CD1c-positive myeloid dendritic cell (primary cell): Measurements from ENCODE around the gene TTLL9.
A peak's percentile ranks its signal among the peaks of the same experiment; 100 is the strongest.

Source experiments
- DNase-seq: peaks from one replicate; pipeline ENCODE4 v3.0.0-alpha.2; 2016; ENCODE audit errors: extremely low spot score

TTLL9 gene

GRCh38 chr20:31857861-31858759, 12.3 kb upstream of the TTLL9 start:
- no peak for DNase-seq

- no peak for DNase-seq
Measured at GRCh38 chr20:31858760-31859083, 11.7 kb upstream of the TTLL9 start.

- DNase-seq = no peak
Measured at GRCh38 chr20:31859266-31859997, 11.0 kb upstream of the TTLL9 start.

GRCh38 chr20:31859998-31860380, 10.4 kb upstream of the TTLL9 start:
- DNase-seq = no peak

GRCh38 chr20:31860390-31861134, 9.9 kb upstream of the TTLL9 start:
- DNase-seq = no peak

GRCh38 chr20:31861135-31861384, 9.4 kb upstream of the TTLL9 start:
- no peak for DNase-seq

GRCh38 chr20:31861385-31862156, 8.9 kb upstream of the TTLL9 start:
- peak; percentile 75 for DNase-seq

- no peak for DNase-seq
Measured at GRCh38 chr20:31862157-31862470, 8.3 kb upstream of the TTLL9 start.

- no peak for DNase-seq
Measured at GRCh38 chr20:31862506-31862905, 7.9 kb upstream of the TTLL9 start.

- DNase-seq = no peak
Measured at GRCh38 chr20:31863296-31864085, 6.9 kb upstream of the TTLL9 start.

GRCh38 chr20:31864521-31865400, 5.7 kb upstream of the TTLL9 start:
- no peak for DNase-seq

GRCh38 chr20:31866221-31866620, 4.2 kb upstream of the TTLL9 start:
- no peak for DNase-seq

GRCh38 chr20:31868853-31869672, 1.4 kb upstream of the TTLL9 start:
- no peak for DNase-seq

- DNase-seq = no peak
Measured at GRCh38 chr20:31869673-31869941, 827 bp upstream of the TTLL9 start.

- no peak for DNase-seq
Measured at GRCh38 chr20:31870726-31871617, 538 bp downstream of the TTLL9 start.

GRCh38 chr20:31871618-31871954, 1.2 kb downstream of the TTLL9 start:
- DNase-seq = no peak

- DNase-seq = no peak
Measured at GRCh38 chr20:31872406-31872805, 2.0 kb downstream of the TTLL9 start.

- no peak for DNase-seq
Measured at GRCh38 chr20:31875671-31876070, 5.2 kb downstream of the TTLL9 start.

- DNase-seq = no peak
Measured at GRCh38 chr20:31877684-31878083, 7.2 kb downstream of the TTLL9 start.
